Measurements from ENCODE around the gene CHDH.

Gene CHDH

DNA sequence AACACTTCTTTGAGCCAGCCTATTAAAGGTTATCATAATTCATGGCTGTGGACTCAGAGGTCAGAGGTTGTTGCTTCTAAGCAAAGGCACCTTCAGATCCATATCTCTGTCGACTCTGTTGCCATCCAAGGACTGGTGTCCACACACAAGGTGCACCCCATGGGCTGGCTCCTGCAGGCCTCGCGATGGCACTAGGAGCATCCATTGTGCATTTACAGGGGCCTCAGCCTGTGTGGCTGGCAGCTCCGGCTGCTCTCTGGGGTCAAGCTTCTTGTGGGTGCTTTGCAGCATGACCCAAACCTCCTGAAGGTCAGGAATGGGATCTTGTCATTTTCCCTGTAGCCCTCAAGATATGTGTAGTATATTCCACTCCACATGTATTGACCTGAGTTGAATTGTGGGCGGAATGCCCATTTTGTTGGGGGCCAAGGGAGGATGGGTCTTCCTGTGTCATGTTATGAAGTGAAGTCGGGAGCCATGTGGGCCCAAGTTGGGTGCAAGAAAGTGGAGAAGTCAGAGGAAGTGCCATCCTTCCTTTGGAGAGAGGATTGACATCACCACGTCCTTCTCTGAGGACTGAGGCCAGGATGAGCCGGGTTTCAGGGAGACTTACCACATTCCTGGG is 43.9 kb downstream of the CHDH start:
- H2AFZ ChIP-seq (ENCODE audit: low read depth, low read length, severe bottlenecking): no peak overlapping the region
- H3F3A ChIP-seq (ENCODE audit: insufficient read depth): no peaks in the 10 kb centered on the region
- H3K27ac ChIP-seq (ENCODE audit: low read depth, low read length): no peak overlapping the region
- H3K27me3 ChIP-seq (ENCODE audit: low read length): no peaks in the 10 kb centered on the region
- TF ChIP-seq, protein P1, sequence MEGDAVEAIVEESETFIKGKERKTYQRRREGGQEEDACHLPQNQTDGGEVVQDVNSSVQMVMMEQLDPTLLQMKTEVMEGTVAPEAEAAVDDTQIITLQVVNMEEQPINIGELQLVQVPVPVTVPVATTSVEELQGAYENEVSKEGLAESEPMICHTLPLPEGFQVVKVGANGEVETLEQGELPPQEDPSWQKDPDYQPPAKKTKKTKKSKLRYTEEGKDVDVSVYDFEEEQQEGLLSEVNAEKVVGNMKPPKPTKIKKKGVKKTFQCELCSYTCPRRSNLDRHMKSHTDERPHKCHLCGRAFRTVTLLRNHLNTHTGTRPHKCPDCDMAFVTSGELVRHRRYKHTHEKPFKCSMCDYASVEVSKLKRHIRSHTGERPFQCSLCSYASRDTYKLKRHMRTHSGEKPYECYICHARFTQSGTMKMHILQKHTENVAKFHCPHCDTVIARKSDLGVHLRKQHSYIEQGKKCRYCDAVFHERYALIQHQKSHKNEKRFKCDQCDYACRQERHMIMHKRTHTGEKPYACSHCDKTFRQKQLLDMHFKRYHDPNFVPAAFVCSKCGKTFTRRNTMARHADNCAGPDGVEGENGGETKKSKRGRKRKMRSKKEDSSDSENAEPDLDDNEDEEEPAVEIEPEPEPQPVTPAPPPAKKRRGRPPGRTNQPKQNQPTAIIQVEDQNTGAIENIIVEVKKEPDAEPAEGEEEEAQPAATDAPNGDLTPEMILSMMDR (IDR thresholded peaks at IDR 0.05; ENCODE audit: insufficient read depth, low read length, poor library complexity, severe bottlenecking): no peak
- TF ChIP-seq EZH2phosphoT487 (conservative IDR thresholded peaks at IDR 0.05; ENCODE audit: low read length): no peak
- H3K36me3 ChIP-seq (ENCODE audit: low read length): no peaks in the 10 kb centered on the region
- H3K9ac ChIP-seq (ENCODE audit: low read length): no peak overlapping the region
- no peak overlapping the region for H3K4me3 ChIP-seq (ENCODE audit: insufficient read depth, low read length, poor library complexity, severe bottlenecking)
- no peak overlapping the region for H3K4me2 ChIP-seq (ENCODE audit: low read depth, low read length, poor library complexity, severe bottlenecking)
- no peaks in the 10 kb centered on the region for H3K9me3 ChIP-seq (ENCODE audit: insufficient read depth, low read length)
- H3K9me2 ChIP-seq (replicated peaks; ENCODE audit: insufficient read depth, low read length): no peaks in the 10 kb centered on the region
- no peaks in the 10 kb centered on the region for H3K79me2 ChIP-seq (ENCODE audit: insufficient read depth, low read length)
- H4K20me1 ChIP-seq (ENCODE audit: low read depth, low read length): no peaks in the 10 kb centered on the region

DNA sequence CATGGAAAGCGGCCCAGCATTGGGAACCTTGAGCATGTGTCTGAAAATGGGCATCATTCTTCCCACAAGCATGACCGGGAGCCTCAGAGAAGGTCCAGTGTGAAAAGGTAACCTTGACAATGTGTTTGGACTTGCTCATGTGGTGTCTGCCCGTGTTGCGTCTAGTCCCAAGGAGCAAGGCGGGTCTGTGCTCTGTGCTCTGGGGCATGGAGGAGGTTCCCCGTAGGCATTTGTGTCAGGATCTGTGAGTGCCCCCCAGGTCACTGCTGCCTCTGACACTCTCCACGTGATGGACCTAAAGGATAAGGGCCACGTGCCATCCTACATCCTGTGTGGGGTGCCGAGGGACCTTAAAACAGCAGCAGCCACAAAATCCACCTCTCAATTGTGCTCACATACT is 44.9 kb downstream of the CHDH start:
- Histone ChIP-seq H3K9me3 (ENCODE audit: insufficient read depth, low read length) (no peaks in the 10 kb centered on the region), H3K36me3 (ENCODE audit: low read length) (no peaks in the 10 kb centered on the region), H3K9ac (ENCODE audit: low read length) (no peak overlapping the region), H2AFZ (ENCODE audit: low read depth, low read length, severe bottlenecking) (no peak overlapping the region), H3K4me3 (ENCODE audit: insufficient read depth, low read length, poor library complexity, severe bottlenecking) (no peak overlapping the region), H4K20me1 (ENCODE audit: low read depth, low read length) (no peaks in the 10 kb centered on the region), H3K27me3 (ENCODE audit: low read length) (no peaks in the 10 kb centered on the region), H3K9me2 (replicated peaks; ENCODE audit: insufficient read depth, low read length) (no peaks in the 10 kb centered on the region), H3K4me2 (ENCODE audit: low read depth, low read length, poor library complexity, severe bottlenecking) (no peak overlapping the region), H3F3A (ENCODE audit: insufficient read depth) (no peaks in the 10 kb centered on the region), H3K27ac (ENCODE audit: low read depth, low read length) (no peak overlapping the region), H3K79me2 (ENCODE audit: insufficient read depth, low read length) (no peaks in the 10 kb centered on the region)
- TF ChIP-seq, protein P1 (IDR thresholded peaks at IDR 0.05; ENCODE audit: insufficient read depth, low read length, poor library complexity, severe bottlenecking): no peak
- TF ChIP-seq EZH2phosphoT487 (conservative IDR thresholded peaks at IDR 0.05; ENCODE audit: low read length): no peak

DNA sequence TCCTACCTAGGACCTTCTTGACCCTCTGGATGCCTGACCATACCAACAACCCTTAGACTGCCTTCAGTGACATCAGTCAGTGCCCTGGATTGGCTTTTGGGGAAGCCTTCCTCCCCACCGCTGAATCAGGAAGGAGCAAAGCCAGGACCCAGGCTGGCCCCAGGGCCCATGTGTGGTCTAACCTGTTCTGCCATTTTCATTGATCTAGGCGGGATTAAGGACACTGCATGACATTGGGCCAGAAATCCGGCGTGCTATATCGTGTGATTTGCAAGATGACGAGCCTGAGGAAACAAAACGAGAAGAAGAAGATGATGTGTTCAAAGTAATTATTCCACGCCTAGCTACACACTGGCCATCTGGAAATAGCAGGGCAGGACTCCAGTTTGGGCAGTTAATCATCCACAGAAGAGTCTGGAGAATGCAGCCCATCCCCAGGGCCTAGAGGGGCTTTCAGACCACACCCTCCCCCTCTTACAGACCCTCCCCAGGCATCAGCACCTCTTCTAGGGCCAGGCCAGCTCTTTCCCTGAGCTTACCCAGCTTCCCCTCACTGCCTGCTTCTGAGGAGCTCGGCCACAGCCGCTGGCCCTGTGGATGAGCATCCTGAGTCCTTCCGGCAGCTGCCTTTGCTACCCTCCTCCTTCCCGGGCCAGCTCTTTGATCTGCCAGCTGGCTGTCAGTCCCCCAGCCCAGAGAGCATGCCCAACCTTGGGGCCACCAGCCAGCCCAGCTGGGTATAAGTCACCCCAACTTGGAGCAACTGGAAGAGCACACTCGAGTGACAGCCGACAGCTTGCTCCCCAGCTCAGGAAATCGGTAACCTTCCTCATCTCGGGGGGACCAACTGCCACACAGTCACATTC is 45.9 kb downstream of the CHDH start:
- Histone ChIP-seq H3K9me3 (ENCODE audit: insufficient read depth, low read length) (no peaks in the 10 kb centered on the region), H3K9ac (ENCODE audit: low read length) (no peak overlapping the region), H2AFZ (ENCODE audit: low read depth, low read length, severe bottlenecking) (no peak overlapping the region), H3F3A (ENCODE audit: insufficient read depth) (no peaks in the 10 kb centered on the region), H3K27ac (ENCODE audit: low read depth, low read length) (no peak overlapping the region), H3K36me3 (ENCODE audit: low read length) (no peaks in the 10 kb centered on the region), H4K20me1 (ENCODE audit: low read depth, low read length) (no peaks in the 10 kb centered on the region), H3K4me3 (ENCODE audit: insufficient read depth, low read length, poor library complexity, severe bottlenecking) (no peak overlapping the region), H3K27me3 (ENCODE audit: low read length) (no peaks in the 10 kb centered on the region), H3K79me2 (ENCODE audit: insufficient read depth, low read length) (no peaks in the 10 kb centered on the region), H3K9me2 (replicated peaks; ENCODE audit: insufficient read depth, low read length) (no peaks in the 10 kb centered on the region), H3K4me2 (ENCODE audit: low read depth, low read length, poor library complexity, severe bottlenecking) (no peak overlapping the region)
- TF ChIP-seq, protein P1 (IDR thresholded peaks at IDR 0.05; ENCODE audit: insufficient read depth, low read length, poor library complexity, severe bottlenecking): no peak
- TF ChIP-seq EZH2phosphoT487 (conservative IDR thresholded peaks at IDR 0.05; ENCODE audit: low read length): no peak
